NK-92 (cell line): Measurements from ENCODE around the gene MBD3L1.
A peak's percentile ranks its signal among the peaks of the same experiment; 100 is the strongest.

Source experiments
- DNase-seq: peaks from one replicate; lab custom pipeline; 2025; ENCODE audit not compliant: unreplicated experiment; lab: John Stamatoyannopoulos, UW

The MBD3L1 gene

DNA sequence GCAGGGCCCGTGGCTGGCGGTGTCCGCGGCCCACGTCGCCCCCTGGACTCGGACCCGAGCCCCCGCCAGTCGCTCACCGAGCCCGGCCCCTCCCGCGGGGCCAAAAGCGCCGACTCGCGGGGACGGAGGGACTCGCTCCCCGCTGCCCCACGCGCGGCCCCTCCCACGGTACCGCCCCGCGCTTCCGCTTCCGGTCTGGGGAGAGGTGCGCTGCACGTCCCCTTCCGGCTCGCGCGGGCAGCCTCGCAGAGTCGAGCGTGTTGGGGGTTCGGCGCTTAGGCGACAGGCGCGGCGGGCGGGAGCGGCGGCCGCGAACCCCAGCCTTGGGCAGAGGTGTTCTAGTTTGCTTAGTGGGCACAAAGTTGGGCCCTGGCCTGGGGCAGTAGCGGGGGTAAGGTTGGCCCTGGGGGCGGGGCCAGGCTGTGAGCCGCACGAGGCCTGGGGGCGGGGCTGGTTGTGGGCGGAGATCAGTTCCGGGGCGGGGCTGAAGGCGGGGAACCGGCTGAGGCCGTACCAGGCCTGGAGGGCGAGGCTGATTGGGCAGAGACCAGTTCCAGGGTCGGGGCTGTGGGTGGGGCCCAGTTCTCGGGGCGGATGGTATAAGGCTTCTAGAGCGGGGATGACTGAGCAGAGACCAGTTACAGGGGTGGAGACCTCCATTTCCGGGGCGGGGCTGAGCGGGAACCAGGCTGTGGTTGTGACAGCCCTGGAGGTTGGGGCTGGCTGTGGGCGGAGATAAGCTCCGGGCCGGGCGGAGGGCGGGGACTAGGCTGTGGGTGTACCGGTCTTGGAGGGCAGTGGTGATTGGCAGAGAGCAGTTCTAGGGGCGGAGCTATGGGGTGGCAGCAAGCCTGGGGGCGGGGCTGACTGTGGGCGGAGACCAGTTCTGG, at the start of gene MBD3L1, which contains the start of gene ZNF558:
TSS of gene MBD3L1 (plus strand) at position 246 of the 890 bp plus-strand sequence. CDS start 10,302 bp downstream, outside the sequence.
TSS of gene ZNF558 (minus strand) at position 173 of the 890 bp plus-strand sequence. CDS start 9,645 bp downstream, outside the sequence.
- peak; percentile 97 for DNase-seq

DNA sequence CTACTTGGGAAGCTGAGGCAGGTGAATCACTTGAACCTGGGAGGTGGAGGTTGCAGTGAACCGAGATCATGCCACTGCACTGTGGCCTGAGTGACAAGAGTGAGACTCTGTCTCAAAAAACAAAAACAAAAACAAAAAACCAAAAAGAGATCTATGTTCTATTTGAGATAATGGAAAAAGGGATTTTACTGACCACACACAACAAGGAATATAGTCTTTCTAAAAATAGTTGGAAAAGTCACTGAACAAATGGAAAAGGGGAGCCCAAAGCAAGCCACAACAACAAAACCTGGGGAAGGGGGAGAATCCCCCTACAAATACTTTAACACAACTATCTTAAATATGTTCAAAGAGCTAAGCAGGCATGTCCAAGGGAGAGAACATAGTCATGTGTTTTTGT, 37.4 kb upstream of the MBD3L1 start:
- DNase-seq = no peak

DNA sequence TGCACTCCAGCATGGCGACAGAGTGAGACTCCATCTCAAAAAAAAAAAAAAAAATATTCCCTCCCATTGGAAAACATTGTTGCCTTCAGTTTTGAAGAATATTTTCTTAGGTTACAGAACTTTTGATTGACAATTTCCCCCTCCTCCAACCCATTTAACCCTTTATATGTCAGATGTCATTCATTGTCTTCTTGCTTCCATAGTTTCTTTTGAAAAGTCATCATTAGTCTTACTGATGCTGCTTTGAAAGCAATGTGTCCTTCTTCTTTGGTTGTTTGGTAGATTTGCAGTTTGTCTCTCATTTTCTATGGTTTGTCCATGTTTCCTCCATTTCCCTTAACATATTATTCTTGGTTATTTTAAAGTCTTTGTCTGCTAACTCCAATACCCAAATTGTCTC, 25.5 kb upstream of the MBD3L1 start:
- DNase-seq = no peak

DNA sequence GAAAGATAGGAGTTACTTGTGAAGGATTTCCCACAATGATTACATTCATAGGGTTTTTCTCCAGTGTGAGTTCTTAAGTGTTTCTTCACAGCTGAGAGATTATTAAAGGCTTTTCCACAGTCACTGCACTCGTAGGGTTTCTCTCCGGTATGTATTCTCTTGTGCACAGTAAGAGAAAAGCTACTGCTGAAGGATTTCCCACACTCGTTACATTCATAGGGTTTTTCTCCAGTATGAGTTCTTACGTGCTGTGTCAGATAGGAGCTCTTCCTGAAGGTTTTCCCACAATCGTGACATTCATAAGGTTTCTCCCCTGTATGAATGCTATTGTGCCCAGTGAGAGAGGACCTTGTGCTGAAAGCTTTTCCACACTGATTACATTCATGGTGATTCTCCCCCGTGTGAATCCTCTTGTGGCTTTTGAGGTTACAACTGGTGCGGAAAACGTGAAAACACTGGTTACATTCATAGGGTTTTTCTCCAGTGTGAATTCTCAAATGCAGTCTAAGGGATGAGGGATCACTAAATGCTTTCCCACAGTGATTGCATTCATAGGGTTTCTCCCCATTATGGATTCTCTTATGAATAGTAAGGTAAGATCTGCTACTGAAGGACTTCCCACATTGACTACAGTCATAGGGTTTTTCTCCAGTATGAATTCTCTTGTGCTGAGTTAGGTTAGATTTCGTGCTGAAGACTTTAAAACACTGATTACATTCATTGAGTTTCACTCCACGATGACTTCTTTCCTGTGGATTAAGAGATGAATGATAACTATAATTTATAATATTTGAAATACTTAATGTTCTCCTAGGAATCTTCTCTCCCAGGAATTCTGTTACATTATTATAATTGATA, 20.6 kb upstream of the MBD3L1 start:
- no peak for DNase-seq

DNA sequence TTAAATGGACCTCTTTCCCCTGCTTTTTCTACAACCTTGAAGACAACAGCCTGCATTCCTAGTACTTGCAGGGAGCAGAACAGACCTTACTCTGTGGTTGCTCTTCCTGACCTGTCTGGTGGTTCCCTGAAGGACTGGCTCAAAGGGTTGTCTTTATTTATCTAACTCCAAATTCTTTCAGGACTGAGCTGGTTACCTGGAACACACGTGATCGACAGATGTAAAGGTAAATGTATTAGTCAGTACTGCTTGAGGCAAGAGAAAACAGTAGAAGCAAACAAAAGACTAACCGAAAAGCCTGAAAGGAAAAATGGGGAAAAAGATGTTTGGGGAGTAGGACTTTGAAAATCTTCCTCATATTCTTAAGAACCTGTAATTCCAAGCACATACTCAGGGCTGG, 18.0 kb upstream of the MBD3L1 start:
- DNase-seq = no peak

DNA sequence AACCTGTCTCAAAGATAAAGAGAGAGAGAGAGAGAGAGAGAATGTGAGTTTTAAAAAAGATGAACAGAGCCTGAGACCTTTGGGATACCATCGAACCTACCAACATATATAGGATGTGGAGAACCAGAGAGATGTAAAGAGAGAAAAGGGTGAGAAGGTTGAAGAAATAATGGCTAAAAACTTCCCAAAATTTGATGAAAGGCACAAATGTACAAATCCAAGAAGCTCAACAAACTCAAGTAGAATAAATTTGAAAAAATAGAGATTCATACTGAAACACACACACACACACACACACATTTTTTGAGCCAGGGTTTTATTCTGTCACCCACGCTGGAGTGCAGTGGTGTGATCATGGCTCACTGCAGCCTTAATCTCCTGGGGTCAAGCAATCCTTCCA, 16.4 kb upstream of the MBD3L1 start:
- DNase-seq = no peak

DNA sequence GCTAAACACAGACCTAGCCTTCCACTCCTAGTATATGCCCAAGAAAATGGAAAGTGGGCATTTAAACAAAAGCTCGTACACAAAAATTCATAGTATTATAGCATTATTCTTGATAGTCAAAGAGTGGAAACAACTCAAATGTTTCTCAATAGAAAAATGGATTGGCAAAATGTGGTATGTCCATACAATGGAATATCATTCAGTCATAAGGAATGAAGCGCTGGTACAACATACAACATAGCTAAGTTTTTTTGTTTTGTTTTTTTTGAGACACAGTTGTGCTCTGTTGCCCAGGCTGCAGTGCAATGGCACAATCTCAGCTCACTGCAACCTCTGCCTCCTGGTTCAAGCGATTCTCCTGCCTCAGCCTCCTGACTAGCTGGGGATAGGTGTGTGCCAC, 11.9 kb upstream of the MBD3L1 start:
- DNase-seq = no peak

DNA sequence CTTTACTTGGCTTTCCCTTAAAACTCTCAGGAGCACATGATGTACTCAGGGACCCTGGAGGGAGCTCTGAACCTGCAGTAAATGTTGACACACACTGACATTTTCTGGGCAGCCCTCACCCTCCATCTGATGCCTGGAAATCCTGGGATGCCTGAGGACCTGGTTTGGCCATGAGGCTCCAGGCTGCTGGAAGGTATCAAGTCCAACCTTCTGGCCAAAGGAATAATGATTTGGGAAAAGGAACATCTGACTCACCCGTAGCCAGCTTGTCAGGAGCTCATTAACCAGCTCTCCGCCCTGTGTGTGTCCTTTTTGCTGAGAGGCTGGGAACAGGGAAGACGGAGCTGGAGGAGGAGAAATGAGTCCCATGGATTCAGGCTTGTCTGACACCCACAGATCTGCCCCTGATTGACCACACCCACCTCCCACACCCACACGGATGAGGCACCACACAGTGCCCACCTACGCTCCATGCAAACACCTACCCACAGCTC, 10.4 kb upstream of the MBD3L1 start:
- DNase-seq = no peak

DNA sequence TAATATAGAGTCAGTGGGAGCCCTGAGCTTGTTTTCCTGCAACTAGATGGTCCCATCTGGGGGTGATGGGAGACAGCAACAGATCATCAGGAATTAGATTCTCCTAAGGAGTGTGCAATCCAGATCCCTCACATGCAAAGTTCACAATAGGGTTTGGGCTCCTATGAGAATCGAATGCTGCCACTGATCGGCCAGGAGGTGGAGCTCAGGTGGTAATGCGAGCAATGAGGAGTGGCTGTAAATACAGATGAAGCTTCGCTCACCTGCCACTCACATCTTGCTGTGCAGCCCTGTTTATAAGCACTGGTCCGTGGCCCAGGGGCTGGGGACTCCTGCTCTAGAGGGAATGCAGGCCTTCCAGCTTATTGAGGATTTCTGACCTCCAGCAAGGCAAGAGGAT, 5.8 kb upstream of the MBD3L1 start:
- no peak for DNase-seq

DNA sequence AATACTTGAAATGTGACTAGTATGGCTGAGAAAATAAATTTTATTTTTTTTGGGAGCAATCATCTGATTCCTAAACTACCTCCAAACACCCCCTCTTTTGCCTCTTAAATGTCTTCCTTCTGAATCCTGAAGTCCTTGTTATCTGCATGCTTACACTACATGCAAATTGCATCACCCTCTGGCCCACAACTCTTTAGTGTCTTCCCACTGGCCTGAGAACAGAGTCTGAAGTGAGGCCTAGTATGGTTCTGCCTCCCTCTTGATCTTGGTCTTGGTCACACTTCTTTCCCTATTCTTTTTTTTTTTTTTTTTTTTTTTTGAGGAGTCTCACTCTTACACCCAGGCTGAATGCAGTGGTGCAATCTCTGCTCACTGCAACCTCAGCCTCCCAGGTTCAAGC, 4.9 kb upstream of the MBD3L1 start:
- no peak for DNase-seq

DNA sequence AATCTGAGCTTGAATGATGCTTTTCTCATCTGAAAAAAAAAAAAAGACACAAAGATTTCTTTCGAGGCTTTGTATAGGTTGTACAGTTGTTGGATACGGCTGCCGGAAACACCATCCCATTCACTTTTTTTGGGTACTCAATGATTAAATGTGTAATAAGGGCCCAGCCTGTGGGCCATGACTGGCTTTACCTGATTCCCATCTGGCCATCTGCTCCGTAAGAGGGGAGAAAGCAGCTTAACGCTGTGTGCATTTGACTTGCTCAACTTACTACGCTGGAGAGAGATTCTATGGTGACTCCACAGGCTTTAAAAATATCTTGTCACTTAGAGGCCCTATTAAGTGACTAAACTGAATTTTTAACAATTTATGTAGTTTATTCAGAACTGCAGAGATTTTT, 804 bp upstream of the MBD3L1 start:
- no peak for DNase-seq

DNA sequence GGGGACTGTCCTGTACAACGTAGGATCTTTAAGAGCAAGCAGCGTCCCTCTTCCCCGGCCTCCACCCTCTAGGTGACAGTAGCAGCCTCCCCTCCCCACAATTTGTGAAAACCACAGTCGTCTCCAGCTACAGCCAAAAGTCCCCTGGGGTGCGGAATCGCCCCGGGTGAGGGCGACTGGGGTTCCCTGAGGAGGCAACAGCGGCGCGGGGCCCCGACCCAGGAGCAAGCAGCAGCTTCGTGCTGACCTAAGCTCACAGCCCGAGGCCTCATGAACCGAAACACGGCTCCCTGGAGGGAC, 395 bp upstream of the MBD3L1 start:
- DNase-seq = no peak

DNA sequence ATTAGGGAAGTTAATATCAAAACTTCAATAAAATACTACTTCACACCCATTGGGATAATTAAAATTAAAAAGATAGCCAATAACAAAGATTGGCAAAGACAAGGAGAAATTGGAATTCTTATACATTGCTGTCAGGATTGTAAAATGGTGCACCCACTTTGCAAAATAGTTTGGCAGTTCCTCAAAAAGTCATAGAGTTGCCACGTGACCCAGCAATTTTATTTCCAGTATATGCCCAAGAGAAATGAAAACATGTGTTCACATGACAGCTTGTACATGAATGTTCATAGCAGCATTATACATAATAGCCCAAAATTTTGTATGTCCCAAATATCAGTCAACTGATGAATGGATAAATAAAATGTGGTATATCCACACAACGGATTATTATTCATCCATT, 3.3 kb downstream of the MBD3L1 start:
- no peak for DNase-seq

DNA sequence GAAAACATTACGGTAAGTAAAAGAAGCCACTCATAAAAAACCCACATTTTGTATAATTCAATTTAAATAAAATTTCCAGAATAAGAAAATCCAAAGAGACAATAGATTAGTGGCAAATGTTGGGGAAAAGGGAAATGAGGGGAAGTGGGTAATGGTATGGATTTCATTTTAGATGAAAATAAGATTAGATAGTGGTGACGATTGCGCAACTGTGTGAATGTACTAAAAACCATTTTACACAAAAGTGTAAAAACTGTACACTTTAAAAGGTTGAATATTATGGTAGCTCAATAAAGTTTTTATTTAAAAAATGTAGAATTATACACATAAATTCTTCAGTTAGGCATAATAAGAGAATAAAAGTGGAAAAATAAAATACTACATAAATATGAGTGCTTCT, 3.7 kb downstream of the MBD3L1 start:
- no peak for DNase-seq

DNA sequence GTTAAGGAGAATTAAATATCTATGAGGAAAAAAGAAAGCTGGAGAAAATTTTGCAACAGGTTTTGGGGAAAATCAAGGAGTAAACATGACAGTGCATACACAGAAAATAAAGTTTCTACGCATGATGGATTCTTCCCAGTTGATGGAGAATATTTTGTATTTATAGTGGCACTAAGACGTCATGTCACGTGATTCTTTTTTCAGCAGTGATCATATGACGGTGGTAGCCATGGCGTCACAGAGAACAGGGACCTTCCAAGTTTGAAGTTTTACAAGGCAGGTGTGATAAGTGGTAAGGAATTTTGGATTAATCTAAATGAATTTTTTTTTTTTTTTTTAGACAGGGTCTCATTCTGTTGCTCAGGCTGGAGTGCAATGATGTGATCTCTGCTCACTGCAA, 8.5 kb downstream of the MBD3L1 start:
- no peak for DNase-seq

DNA sequence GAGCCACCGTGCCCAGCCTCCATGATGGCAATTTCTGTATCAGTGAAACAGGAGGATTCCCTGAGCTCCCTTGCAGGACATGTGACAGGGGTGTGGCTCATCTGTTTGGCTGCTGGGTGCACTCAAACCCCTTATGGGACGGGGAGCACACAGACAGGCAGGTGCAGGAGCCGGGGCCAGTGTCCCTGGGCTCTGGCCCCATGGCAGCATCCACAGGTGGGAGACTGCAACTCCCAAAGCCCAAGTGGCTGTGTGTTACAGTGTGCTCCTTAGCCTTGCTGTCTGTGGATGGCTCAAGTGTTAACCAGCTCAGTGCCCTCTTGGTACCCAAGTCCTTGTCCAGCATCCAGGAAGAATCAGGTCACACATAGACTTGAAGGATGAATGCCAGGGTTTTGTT, 14.6 kb downstream of the MBD3L1 start:
- DNase-seq = no peak

DNA sequence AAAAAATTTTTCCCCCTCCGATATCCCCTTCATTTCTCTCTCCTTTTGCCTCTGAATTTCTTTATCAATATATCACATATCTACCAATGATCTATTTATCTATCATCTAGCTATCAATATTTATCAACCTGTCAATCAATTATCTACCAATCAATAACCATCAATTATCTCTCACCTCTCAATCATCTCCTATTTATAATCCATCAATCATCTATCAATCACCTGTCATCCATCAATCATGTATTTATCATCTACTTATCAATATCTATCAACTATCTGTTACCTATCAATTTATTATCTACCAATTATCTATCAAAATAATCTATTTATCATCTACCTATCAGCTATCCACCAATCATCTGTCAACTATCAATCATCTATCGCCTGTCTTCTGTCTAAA, 17.1 kb downstream of the MBD3L1 start:
- no peak for DNase-seq

DNA sequence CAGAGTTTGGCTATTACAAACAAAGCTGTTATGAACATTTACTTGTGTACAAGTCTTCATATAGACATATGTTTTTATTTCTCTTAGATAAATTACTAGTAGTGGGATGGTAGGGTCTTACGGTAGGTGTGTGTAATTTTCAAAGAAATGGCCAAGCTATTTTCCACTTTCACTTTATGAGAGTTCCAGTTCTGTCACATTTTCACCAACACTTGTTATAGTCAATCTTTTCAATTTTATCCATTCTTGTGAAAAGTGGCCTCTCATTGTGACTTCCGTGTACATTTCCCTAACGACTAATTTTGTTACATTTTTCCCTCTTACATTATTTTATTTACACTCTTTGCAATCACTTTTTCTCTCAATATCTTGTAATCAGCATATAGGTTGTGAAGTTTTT, 18.3 kb downstream of the MBD3L1 start:
- no peak for DNase-seq

DNA sequence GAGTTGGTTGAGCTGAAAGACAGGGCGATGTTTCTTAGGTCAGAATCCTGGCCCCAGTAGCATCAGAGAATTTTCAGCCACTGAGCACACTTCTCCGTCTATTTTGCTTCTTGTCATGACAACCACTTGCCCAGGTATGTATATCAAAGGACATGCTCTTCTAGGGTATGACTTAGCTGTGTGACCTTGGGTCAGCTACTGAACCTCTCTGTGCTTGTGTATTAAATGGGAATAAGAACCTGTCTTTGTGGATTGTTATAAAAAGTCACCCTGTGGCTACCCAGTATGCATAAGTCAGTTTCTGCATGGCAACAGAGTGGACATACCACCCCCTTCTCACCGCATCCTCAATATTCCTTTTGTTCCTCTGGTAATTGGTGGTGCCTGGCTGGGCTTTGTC, 26.1 kb downstream of the MBD3L1 start:
- no peak for DNase-seq

DNA sequence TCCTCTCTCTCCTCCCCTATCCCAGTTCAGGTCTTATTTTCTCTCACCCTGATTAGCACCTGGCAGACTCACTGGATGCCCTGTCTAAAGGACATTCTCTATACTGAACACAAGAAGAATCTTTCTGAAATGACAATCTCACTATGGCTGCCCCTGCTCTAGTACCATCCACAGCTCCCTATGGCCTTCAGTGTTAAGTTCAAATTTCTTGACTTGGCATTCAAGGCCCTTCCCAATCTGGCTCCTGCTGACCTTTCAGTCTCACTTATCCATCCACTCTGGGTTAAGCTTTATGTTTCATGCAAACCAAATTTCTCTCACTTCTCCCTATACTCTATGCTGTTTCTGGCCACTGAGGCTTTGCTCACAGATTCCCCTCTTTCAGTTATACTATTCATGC, 34.2 kb downstream of the MBD3L1 start:
- DNase-seq = no peak

DNA sequence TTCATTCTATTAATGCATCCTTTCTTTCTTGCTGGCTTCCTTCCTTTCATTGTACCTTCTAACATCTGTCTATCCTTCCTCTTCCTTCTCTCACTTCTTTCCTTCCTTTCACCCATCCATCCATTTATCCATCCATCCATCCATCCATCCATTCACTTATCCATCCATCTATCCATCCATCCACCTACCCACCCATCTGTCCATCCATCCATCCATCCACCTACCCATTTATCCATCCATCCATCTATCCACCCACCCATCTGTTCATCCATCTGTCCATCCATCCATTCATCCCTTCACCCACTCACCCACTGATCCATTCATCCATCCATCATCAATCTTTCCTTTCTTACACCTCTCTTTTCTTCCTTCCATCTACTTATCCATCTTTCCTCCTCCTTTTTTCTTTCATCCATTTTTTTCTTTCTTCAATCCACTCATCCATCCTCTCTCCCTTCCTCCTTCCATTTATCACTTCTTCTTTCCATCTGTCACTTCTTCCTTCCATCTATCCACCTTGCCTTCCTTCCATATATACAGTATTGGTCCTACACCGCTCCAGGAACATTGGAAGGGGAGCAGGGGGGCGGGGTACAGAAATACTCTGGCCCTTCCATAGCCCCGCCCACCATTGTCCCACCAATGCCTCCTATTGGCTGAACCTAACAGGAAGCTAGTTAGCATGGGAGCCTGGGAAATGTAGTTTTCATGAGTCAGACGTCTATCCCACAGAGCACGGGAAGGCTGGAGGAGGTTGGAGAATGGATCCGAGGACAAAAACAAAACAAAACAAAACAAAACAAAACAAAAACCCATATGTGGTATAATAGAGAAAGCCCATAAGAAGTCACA, 45.9 kb downstream of the MBD3L1 start:
- no peak for DNase-seq
